Mononuclear cell (primary cell): ENCODE data around the gene BMP4. TPM values are rescaled to one million over a fixed set of nuclear protein-coding genes. Genes with fewer than 3 reads are reported as not detected.

Experiments used
- H3K27me3 ChIP-seq: 2 replicates; pipeline ENCODE4 v1.6.0; 2011; ENCODE audit warnings: low read length, control low read depth; ENCODE audit not compliant: insufficient read depth
- H3K4me1 ChIP-seq: 2 replicates; pipeline ENCODE4 v1.5.1; 2011; ENCODE audit warnings: mild to moderate bottlenecking, low read length, control low read depth; ENCODE audit not compliant: insufficient read depth
- H3K4me3 ChIP-seq: 2 replicates; pipeline ENCODE4 v1.5.1; 2011; ENCODE audit warnings: mild to moderate bottlenecking, low read length, moderate library complexity
- H3K9me3 ChIP-seq: 2 replicates; pipeline ENCODE4 v1.5.1; 2011; ENCODE audit warnings: low read depth, mild to moderate bottlenecking, control low read depth, low read length
- total RNA-seq: library from RNA; depleted of rRNA; stranded (reverse); fragments of >200 nt; gene quantifications from one replicate; pipeline ENCODE4 v1.2.3, GENCODE V29; 2012

Gene BMP4
- total RNA-seq, 1 donor, result not detected

DNA sequence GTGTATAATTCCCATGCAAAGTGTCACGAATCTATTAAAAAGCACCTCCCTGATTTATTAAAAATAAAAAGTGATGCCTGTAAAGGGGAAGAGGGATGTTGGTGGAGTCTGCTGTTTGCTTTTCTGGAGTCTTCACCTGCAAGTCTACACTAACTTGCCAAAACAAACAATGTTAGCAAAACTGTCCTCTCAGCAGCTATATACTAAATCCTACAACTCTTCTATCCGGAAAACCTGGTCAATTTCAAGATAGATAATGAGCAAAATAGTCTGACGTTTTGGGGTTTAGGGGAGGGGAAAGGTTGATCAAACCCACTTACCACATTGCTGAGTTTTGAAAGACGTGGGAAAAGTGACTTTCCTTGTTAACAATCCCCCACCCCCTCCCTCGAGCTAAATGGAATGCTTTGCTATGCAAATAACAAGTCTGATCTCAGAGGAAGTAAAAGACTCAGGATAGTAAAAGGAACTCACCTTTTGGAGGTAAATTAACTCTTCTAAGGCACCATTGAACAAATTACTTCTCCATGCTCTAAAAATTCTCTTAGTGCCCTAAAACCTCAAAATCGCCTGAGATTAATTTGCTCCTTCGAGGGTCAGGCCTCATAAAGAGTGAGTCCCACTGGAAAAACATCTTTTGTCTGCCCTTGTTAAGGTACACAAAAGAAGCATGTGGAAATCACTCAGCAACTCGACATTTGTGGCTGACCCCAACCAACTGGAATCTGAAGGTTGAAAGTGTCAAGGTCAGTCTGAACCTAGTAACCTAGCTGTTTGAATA lies 13.5 kb downstream of the BMP4 start:
- Histone ChIP-seq H3K4me3 (no peak overlapping the region), H3K27me3 (peaks cover 49% of the 10 kb centered on the region), H3K9me3 (no peaks in the 10 kb centered on the region), H3K4me1 (no peaks in the 10 kb centered on the region)

DNA sequence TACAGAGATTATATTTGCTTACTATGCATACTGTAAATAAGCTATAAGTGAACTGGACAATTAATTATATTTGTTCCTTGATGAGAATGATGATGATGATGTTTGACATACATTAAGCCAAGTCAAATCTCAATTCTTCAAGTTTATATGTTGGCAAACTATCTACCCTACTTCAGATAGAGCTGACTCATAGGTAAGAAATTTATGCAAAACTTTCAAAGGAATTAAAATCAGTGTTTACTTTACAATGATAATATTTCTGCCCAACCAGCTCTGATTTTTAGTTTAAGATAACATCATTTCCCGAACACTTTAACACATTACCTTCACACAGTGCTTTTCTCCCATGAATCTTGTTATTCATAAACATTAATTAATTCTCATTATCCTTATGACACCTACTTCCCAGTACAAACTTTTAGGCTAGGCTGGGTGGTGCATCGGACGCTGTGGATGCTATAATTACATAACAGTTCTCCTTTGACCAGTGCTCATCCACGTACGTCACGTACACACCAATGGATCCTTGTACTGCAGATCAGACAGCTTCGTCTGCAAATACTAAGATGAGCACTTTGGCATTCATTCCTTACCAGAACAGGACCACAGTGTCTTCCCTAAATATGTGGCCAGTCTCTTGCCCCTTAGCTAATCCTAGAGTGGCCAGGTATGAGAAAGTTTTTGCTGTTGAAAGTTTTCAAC lies 18.3 kb downstream of the BMP4 start:
- no peaks in the 10 kb centered on the region for H3K9me3 ChIP-seq
- peaks cover 6% of the 10 kb centered on the region for H3K27me3 ChIP-seq
- H3K4me3 ChIP-seq, result no peak overlapping the region
- no peaks in the 10 kb centered on the region for H3K4me1 ChIP-seq

- no peaks in the 10 kb centered on the region for H3K4me1 ChIP-seq
- peaks cover 3% of the 10 kb centered on the region for H3K27me3 ChIP-seq
- H3K4me3 ChIP-seq, result no peak overlapping the region
- no peaks in the 10 kb centered on the region for H3K9me3 ChIP-seq
These were observed 21.7 kb downstream of the BMP4 start for GRCh38 chr14:53934778-53935414.

GRCh38 chr14:53932966-53933365 lies 23.7 kb downstream of the BMP4 start:
- no peaks in the 10 kb centered on the region for H3K9me3 ChIP-seq
- no peak overlapping the region for H3K4me3 ChIP-seq
- peaks cover 3% of the 10 kb centered on the region for H3K27me3 ChIP-seq
- H3K4me1 ChIP-seq, result no peaks in the 10 kb centered on the region

- Histone ChIP-seq H3K27me3 (peaks cover 3% of the 10 kb centered on the region), H3K4me3 (no peak overlapping the region), H3K4me1 (no peaks in the 10 kb centered on the region), H3K9me3 (no peaks in the 10 kb centered on the region)
These were observed 26.5 kb downstream of the BMP4 start for GRCh38 chr14:53929871-53930715.

DNA sequence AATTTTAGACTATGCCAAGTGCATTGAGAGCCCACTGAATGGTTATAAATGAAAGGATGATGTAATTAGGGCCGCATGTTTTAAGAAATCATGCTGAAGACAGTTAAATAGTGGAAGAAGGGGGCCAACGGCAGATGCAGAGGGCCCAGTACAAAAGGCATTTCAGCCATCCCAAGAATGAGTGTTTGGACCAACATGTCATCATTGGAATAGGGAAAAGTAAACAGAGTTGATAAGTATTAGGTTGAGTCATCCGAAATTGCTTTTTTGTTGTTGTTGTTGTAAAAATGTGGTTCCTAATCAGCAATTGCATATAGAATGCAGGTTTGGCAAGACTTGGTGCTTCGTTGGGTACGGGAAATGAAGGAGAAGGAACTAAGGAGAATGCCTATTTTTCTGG lies 29.5 kb downstream of the BMP4 start:
- no peak overlapping the region for H3K4me3 ChIP-seq
- peaks cover 3% of the 10 kb centered on the region for H3K27me3 ChIP-seq
- no peaks in the 10 kb centered on the region for H3K4me1 ChIP-seq
- H3K9me3 ChIP-seq, result no peaks in the 10 kb centered on the region

DNA sequence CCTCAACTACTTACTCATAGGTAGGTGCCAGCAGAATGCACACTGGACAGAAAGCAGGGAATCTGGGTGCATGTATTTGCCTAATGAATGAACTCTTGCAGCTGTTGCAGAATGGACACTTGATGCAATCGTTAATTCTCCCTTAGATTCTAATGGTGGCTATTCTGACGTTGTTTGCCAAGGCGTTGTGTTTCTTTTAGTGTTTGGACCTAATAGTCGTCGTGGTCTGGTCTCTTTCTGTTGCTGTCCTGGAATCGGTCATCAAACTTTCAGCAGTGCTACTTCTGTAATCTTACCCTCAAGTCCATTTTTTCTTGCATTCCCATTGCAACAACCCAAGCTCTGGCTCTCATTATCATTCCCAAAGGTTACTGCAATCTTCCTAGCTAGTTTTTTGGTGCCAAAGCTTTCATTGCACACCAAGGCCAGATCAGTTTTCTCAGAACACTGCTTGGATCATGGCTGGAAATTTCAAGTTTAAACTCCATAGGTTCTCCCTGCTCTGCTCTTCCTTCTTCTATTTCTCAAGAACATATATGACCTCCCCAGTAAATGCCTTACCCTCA lies 31.3 kb downstream of the BMP4 start:
- H3K27me3 ChIP-seq, result peaks cover 7% of the 10 kb centered on the region
- no peaks in the 10 kb centered on the region for H3K4me1 ChIP-seq
- H3K4me3 ChIP-seq, result no peak overlapping the region
- H3K9me3 ChIP-seq, result no peaks in the 10 kb centered on the region

- Histone ChIP-seq H3K9me3 (no peaks in the 10 kb centered on the region), H3K4me1 (no peaks in the 10 kb centered on the region)
These were observed 31.9 kb downstream of the BMP4 start for GRCh38 chr14:53924753-53925152.

GRCh38 chr14:53921027-53921426 lies 35.6 kb downstream of the BMP4 start:
- H3K4me1 ChIP-seq, result no peaks in the 10 kb centered on the region
- H3K4me3 ChIP-seq, result no peak overlapping the region
- H3K27me3 ChIP-seq, result peaks cover 7% of the 10 kb centered on the region
- no peaks in the 10 kb centered on the region for H3K9me3 ChIP-seq

More at GRCh38 chr14:53924753-53925152, 31.9 kb downstream of the BMP4 start:
- Histone ChIP-seq H3K27me3 (peaks cover 7% of the 10 kb centered on the region), H3K4me3 (no peak overlapping the region)

DNA sequence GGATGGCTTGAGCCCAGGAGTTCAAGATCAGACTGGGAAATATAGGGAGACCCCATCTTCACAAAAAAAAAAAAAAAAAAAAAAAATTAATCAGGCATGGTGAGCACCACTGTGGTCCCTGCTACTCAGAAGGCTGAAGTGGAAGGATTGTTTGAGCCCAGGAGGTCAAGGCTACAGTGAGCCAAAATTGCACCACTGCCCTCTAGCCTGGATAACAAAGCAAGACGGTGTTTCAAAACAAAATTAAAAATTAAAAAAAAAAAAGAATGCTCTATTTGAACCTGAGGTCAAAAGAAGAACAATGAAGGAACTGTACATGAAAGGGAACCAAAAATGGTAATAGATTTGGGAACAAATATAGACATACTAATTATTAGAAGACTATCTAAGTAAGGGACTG lies 40.4 kb downstream of the BMP4 start:
- Histone ChIP-seq H3K27me3 (peaks cover 6% of the 10 kb centered on the region), H3K4me1 (no peaks in the 10 kb centered on the region), H3K4me3 (no peak overlapping the region), H3K9me3 (no peaks in the 10 kb centered on the region)

DNA sequence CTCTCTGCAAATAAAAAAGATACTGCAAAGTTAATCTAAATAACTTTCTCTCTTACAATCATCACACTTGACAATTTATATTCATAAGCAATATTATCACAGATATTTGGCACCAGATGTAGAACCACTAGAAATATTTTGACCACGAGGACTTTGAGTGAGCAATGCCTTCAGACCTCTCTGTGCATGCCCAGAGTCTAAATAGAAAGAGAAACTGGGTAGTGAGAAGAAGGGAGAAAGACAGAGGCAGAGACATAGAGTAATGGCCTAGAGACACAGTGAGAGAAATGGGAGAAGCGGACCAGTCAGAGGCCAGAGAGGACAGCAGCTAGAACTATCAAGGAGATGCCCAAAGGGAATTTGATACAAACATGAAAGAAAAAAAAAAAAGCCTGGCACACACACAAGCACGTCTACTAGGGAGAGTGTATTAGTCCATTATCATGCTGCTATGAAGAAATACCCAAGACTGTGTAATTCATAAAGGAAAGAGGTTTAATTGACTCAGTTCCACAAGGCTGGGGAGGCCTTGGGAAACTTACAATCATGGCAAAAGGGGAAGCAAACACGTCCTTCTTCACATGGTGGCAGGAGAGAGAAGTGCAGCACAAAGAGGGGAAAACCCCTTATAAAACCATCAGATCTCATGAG lies 41.1 kb downstream of the BMP4 start:
- no peaks in the 10 kb centered on the region for H3K9me3 ChIP-seq
- H3K4me1 ChIP-seq, result no peaks in the 10 kb centered on the region

GRCh38 chr14:53912021-53912420 lies 44.6 kb downstream of the BMP4 start:
- no peaks in the 10 kb centered on the region for H3K4me1 ChIP-seq
- no peaks in the 10 kb centered on the region for H3K9me3 ChIP-seq
- H3K4me3 ChIP-seq, result no peak overlapping the region
- no peaks in the 10 kb centered on the region for H3K27me3 ChIP-seq

More for the DNA sequence above, 41.1 kb downstream of the BMP4 start:
- Histone ChIP-seq H3K4me3 (no peak overlapping the region), H3K27me3 (no peaks in the 10 kb centered on the region)

DNA sequence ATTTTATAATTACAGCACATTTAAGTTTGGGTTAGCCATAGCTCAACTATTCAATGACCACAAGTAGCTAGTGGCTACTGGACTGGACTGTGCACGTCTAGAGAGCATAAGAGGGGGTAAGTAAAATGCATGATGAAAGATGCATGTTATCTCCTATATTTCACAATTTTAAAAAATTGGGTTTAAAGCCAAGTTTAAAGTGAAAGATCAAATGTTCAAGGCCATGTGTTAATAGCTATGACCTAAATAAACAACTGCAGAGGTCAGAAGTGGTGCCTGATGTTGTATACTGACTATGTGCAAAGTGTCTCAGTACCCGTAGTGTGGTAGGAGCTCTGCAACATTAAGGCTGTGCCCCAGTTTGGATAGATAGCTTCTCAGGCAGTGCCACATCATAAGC lies 48.2 kb downstream of the BMP4 start:
- H3K4me3 ChIP-seq, result no peak overlapping the region
- no peaks in the 10 kb centered on the region for H3K4me1 ChIP-seq
- H3K9me3 ChIP-seq, result no peaks in the 10 kb centered on the region
- H3K27me3 ChIP-seq, result no peaks in the 10 kb centered on the region

GRCh38 chr14:53902307-53902706 lies 54.3 kb downstream of the BMP4 start:
- Histone ChIP-seq H3K4me3 (no peak overlapping the region), H3K4me1 (no peaks in the 10 kb centered on the region), H3K9me3 (no peaks in the 10 kb centered on the region), H3K27me3 (no peaks in the 10 kb centered on the region)
